HUES64 (cell line): ENCODE results near the gene CTNND2.

Experiments
- H3K27ac ChIP-seq: 2 replicates; pipeline ENCODE4 v1.7.0; 2013; ENCODE audit warnings: low read depth, low read length, inconsistent platforms
- H3K27me3 ChIP-seq: 2 replicates; pipeline ENCODE4 v1.6.1; 2013; ENCODE audit warnings: mild to moderate bottlenecking, low read length; ENCODE audit not compliant: insufficient read depth
- H3K36me3 ChIP-seq: 2 replicates; pipeline ENCODE4 v1.6.1; 2013; ENCODE audit warnings: mild to moderate bottlenecking, low read length; ENCODE audit not compliant: insufficient read depth
- H3K4me1 ChIP-seq: 2 replicates; pipeline ENCODE4 v1.6.1; 2013; ENCODE audit warnings: mild to moderate bottlenecking, low read length, moderate library complexity; ENCODE audit not compliant: insufficient read depth
- H3K4me3 ChIP-seq: 2 replicates; pipeline ENCODE4 v1.5.1; 2013; ENCODE audit warnings: mild to moderate bottlenecking, low read length, moderate library complexity
- H3K9ac ChIP-seq: 2 replicates; pipeline ENCODE4 v1.6.1; 2013; ENCODE audit warnings: mild to moderate bottlenecking, low read depth, low read length
- H3K9me3 ChIP-seq: 2 replicates; pipeline ENCODE4 v1.6.1; 2013; ENCODE audit warnings: low read depth, low read length; ENCODE audit not compliant: insufficient read depth
- WGBS: fragments of 150-250, 120-280 bp; methylation state at CpG from one replicate; pipeline ENCODE4 v1.1.7; 2013; ENCODE audit warnings: missing lambda C conversion rate; 5-methylcytosine and 5-hydroxymethylcytosine counted together

CTNND2 gene

DNA sequence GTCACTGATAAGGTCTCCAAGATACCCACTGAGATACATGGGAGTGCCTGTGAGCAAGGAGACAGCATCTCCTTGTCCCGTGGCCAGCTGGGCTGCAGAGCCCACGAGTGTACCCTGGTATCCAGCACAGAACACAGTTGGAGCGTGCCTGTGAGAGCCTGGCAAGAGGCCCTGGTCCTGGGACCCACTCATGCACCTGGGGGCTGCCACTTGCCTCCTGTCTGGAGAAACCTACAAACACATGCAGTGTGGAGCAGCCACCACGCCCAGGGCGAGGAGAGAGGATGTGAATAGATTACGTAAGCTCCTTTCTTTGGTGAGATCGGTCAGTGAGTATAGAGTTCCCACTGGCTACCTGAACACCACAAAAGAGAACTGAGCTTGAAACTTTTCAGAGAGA is 88.3 kb downstream of the CTNND2 start:
- no peak overlapping the region for H3K9ac ChIP-seq
- H3K27me3 ChIP-seq: no peaks in the 10 kb centered on the region
- H3K9me3 ChIP-seq: no peaks in the 10 kb centered on the region
- 76% methylated on average over 6 of the region's 7 CpGs for WGBS
- H3K36me3 ChIP-seq: no peaks in the 10 kb centered on the region
- no peak overlapping the region for H3K27ac ChIP-seq
- H3K4me3 ChIP-seq: no peak overlapping the region
- peaks cover 8% of the 10 kb centered on the region; the same call in 1 of the 2 replicates for H3K4me1 ChIP-seq

DNA sequence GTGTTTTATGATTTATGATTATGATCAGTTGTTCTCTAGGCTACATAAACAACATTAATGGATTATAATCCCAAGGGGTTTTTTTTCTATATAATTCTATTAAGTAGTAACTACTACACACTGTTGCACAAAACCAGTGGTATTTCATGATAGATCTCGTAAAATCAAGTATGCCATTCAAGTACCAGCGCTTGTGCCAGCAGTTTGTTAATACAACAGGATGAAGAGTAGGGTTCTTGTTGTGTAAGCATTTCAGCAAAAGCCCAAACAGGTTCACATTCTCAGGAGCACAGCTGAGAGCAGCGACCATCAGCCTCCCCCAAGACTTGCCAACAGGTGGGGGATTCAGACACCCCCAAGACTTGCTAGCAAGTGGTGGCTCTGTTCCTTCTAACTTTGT is 88.8 kb downstream of the CTNND2 start:
- Histone ChIP-seq H3K9me3 (no peaks in the 10 kb centered on the region), H3K4me3 (no peak overlapping the region), H3K27ac (no peak overlapping the region), H3K4me1 (peaks cover 8% of the 10 kb centered on the region; the same call in 1 of the 2 replicates), H3K27me3 (no peaks in the 10 kb centered on the region), H3K36me3 (no peaks in the 10 kb centered on the region), H3K9ac (no peak overlapping the region)
- WGBS: 99% methylated on average over 3 of the region's 3 CpGs

GRCh38 chr5:11814373-11814772 is 89.9 kb downstream of the CTNND2 start:
- 89% methylated on average over 4 of the region's 4 CpGs for WGBS
- no peaks in the 10 kb centered on the region for H3K36me3 ChIP-seq
- H3K4me3 ChIP-seq: no peak overlapping the region
- H3K27ac ChIP-seq: no peak overlapping the region
- no peaks in the 10 kb centered on the region for H3K27me3 ChIP-seq
- no peaks in the 10 kb centered on the region for H3K9me3 ChIP-seq
- no peak overlapping the region for H3K9ac ChIP-seq
- H3K4me1 ChIP-seq: peaks cover 8% of the 10 kb centered on the region; the same call in 1 of the 2 replicates

GRCh38 chr5:11809407-11809806 is 94.8 kb downstream of the CTNND2 start:
- peaks cover 15% of the 10 kb centered on the region for H3K4me1 ChIP-seq
- H3K27ac ChIP-seq: no peak overlapping the region
- H3K36me3 ChIP-seq: no peaks in the 10 kb centered on the region
- WGBS: 93% methylated on average over 3 of the region's 3 CpGs
- no peaks in the 10 kb centered on the region for H3K9me3 ChIP-seq
- H3K27me3 ChIP-seq: no peaks in the 10 kb centered on the region
- H3K4me3 ChIP-seq: no peak overlapping the region
- no peak overlapping the region for H3K9ac ChIP-seq

DNA sequence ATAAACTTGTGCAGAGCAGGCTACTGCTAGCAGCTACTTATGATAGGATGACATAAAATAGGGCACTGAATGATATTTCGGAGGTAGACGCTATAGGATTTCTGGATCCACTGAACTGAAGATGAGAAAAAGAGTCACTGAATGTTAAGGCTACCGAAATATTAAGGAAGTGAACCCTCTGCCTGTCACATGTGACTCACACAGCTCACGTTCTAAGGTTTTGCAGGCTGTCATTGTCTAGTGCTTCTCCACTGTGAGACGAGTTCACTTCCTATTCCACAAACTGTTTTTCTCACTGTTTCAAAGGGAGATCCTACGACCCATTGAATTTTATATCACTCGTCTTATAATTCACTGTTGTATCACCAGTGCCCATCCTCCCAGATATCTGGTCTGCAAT is 100.8 kb downstream of the CTNND2 start:
- 93% methylated on average over 7 of the region's 7 CpGs for WGBS
- no peaks in the 10 kb centered on the region for H3K27me3 ChIP-seq
- H3K4me1 ChIP-seq: peaks cover 9% of the 10 kb centered on the region
- H3K9ac ChIP-seq: no peak overlapping the region
- H3K27ac ChIP-seq: no peak overlapping the region
- no peaks in the 10 kb centered on the region for H3K36me3 ChIP-seq
- H3K4me3 ChIP-seq: no peak overlapping the region
- no peaks in the 10 kb centered on the region for H3K9me3 ChIP-seq

DNA sequence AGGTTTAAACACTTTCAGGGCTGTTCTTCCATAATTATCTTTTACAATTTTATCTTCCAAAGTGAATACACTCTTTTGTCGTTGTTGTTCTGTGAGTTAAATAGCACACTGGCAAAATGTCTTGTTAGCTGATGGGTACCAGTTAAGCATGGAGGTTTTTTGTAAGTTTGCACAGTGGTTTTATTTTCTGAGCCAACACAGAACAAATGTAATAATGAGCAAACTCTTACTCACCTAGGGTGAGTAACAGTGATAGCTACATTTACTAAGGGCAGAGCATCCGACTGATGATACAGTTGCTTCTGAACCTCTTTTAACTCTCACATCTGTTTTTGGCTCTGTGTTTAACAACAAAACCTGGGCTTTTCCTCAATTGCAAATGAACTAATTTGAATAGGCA is 103.2 kb downstream of the CTNND2 start:
- Histone ChIP-seq H3K36me3 (no peaks in the 10 kb centered on the region), H3K27ac (no peak overlapping the region), H3K4me1 (peaks cover 13% of the 10 kb centered on the region), H3K9ac (no peak overlapping the region), H3K9me3 (no peaks in the 10 kb centered on the region), H3K4me3 (no peak overlapping the region), H3K27me3 (no peaks in the 10 kb centered on the region)
- WGBS: 94% methylated on average over 2 of the region's 2 CpGs

- no peak overlapping the region for H3K27ac ChIP-seq
- 61% methylated on average over 3 of the region's 4 CpGs for WGBS
Measured at GRCh38 chr5:11797132-11797531, 107.1 kb downstream of the CTNND2 start.

GRCh38 chr5:11793396-11793795 is 110.8 kb downstream of the CTNND2 start:
- 90% methylated on average over 1 of the region's 1 CpG for WGBS
- Histone ChIP-seq H3K9me3 (no peaks in the 10 kb centered on the region), H3K4me1 (peaks cover 15% of the 10 kb centered on the region)

More at GRCh38 chr5:11797132-11797531, 107.1 kb downstream of the CTNND2 start:
- no peak overlapping the region for H3K4me3 ChIP-seq
- H3K4me1 ChIP-seq: peaks cover 8% of the 10 kb centered on the region
- no peaks in the 10 kb centered on the region for H3K27me3 ChIP-seq
- no peaks in the 10 kb centered on the region for H3K36me3 ChIP-seq
- H3K9me3 ChIP-seq: no peaks in the 10 kb centered on the region
- H3K9ac ChIP-seq: no peak overlapping the region

DNA sequence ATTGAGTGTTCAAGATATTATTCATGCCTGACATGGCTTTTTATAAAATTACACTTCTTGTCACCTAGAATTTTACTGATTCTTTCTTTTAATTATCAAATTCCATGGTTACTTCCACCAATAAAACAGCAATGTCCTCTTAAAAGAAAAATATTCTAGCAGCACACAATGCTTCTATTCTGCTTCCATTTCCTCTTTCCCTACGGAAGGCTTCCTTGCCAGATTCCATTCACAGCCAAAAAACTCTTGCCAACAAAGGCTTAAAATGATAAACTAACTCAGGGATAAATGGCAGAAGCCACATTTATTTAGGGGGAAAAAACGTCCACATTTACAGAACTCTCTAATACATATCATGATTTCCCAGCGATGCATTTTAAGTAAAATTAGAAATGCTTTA is 111.6 kb downstream of the CTNND2 start:
- Histone ChIP-seq H3K9me3 (no peaks in the 10 kb centered on the region), H3K4me3 (no peak overlapping the region), H3K36me3 (no peaks in the 10 kb centered on the region), H3K27me3 (no peaks in the 10 kb centered on the region), H3K9ac (no peak overlapping the region), H3K4me1 (peaks cover 15% of the 10 kb centered on the region), H3K27ac (no peak overlapping the region)
- WGBS: 98% methylated on average over 1 of the region's 3 CpGs

More at GRCh38 chr5:11793396-11793795, 110.8 kb downstream of the CTNND2 start:
- H3K36me3 ChIP-seq: no peaks in the 10 kb centered on the region
- H3K4me3 ChIP-seq: no peak overlapping the region
- H3K9ac ChIP-seq: no peak overlapping the region
- no peak overlapping the region for H3K27ac ChIP-seq
- H3K27me3 ChIP-seq: no peaks in the 10 kb centered on the region

- no peaks in the 10 kb centered on the region for H3K36me3 ChIP-seq
Measured at GRCh38 chr5:11791792-11792191, 112.5 kb downstream of the CTNND2 start.

GRCh38 chr5:11790201-11790600 is 114.0 kb downstream of the CTNND2 start:
- 100% methylated on average over 1 of the region's 2 CpGs for WGBS
- Histone ChIP-seq H3K27me3 (no peaks in the 10 kb centered on the region), H3K9ac (no peak overlapping the region), H3K9me3 (no peaks in the 10 kb centered on the region), H3K36me3 (no peaks in the 10 kb centered on the region), H3K4me1 (peaks cover 11% of the 10 kb centered on the region), H3K4me3 (no peak overlapping the region), H3K27ac (no peak overlapping the region)

More at GRCh38 chr5:11791792-11792191, 112.5 kb downstream of the CTNND2 start:
- no peaks in the 10 kb centered on the region for H3K27me3 ChIP-seq
- H3K4me3 ChIP-seq: no peak overlapping the region
- no peak overlapping the region for H3K9ac ChIP-seq
- peaks cover 12% of the 10 kb centered on the region for H3K4me1 ChIP-seq
- WGBS: no CpG with 5 or more reads among the region's 1 CpG
- no peak overlapping the region for H3K27ac ChIP-seq
- H3K9me3 ChIP-seq: no peaks in the 10 kb centered on the region

- 87% methylated on average over 6 of the region's 6 CpGs for WGBS
- Histone ChIP-seq H3K27ac (no peak overlapping the region), H3K36me3 (no peaks in the 10 kb centered on the region), H3K4me3 (no peak overlapping the region), H3K9ac (no peak overlapping the region), H3K4me1 (no peaks in the 10 kb centered on the region), H3K9me3 (0 out of 2 replicates have a peak, but pooled peaks cover 3% of the 10 kb centered on the region), H3K27me3 (no peaks in the 10 kb centered on the region)
Measured at GRCh38 chr5:11785771-11786352, 118.4 kb downstream of the CTNND2 start.
